Adrenal gland (tissue), 5 donors: ENCODE data around the gene BABAM2.

Experiments used
- POLR2A ChIP-seq, 2 donors: fragments of 450-650 bp; IDR thresholded peaks; one replicate each; pipeline ENCODE4 v1.6.1; 2017; ENCODE audit warnings: antibody characterized with exemption in 2 of 2, mild to moderate bottlenecking in 2 of 2, moderate library complexity in 1 of 2
- TF ChIP-seq, protein P1 (sequence below), 6 experiments: fragments of 450-650 bp in 4 of 6; fragments of 200-600 bp in 2 of 6; sonication (generic) in 1 of 6; IDR thresholded peaks; 1 replicate in 5 of 6; 2 replicates in 1 of 6; pipeline versions ENCODE4 v1.5.1 to v1.8.0; 2016 to 2021; ENCODE audit warnings: antibody characterized with exemption in 6 of 6, mild to moderate bottlenecking in 2 of 6, moderate library complexity in 1 of 6
- donor health status: DM: no; HTN: no; CAD: no.

GRCh38 chr2:28096421-28096820, 205.9 kb downstream of the BABAM2 start:
- TF ChIP-seq, protein P1, sequence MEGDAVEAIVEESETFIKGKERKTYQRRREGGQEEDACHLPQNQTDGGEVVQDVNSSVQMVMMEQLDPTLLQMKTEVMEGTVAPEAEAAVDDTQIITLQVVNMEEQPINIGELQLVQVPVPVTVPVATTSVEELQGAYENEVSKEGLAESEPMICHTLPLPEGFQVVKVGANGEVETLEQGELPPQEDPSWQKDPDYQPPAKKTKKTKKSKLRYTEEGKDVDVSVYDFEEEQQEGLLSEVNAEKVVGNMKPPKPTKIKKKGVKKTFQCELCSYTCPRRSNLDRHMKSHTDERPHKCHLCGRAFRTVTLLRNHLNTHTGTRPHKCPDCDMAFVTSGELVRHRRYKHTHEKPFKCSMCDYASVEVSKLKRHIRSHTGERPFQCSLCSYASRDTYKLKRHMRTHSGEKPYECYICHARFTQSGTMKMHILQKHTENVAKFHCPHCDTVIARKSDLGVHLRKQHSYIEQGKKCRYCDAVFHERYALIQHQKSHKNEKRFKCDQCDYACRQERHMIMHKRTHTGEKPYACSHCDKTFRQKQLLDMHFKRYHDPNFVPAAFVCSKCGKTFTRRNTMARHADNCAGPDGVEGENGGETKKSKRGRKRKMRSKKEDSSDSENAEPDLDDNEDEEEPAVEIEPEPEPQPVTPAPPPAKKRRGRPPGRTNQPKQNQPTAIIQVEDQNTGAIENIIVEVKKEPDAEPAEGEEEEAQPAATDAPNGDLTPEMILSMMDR (IDR thresholded peaks at IDR 0.05) = no peak
- no peak for TF ChIP-seq POLR2A (IDR thresholded peaks at IDR 0.05)
